ENCODE measurements around the gene SORD.

The SORD gene

DNA sequence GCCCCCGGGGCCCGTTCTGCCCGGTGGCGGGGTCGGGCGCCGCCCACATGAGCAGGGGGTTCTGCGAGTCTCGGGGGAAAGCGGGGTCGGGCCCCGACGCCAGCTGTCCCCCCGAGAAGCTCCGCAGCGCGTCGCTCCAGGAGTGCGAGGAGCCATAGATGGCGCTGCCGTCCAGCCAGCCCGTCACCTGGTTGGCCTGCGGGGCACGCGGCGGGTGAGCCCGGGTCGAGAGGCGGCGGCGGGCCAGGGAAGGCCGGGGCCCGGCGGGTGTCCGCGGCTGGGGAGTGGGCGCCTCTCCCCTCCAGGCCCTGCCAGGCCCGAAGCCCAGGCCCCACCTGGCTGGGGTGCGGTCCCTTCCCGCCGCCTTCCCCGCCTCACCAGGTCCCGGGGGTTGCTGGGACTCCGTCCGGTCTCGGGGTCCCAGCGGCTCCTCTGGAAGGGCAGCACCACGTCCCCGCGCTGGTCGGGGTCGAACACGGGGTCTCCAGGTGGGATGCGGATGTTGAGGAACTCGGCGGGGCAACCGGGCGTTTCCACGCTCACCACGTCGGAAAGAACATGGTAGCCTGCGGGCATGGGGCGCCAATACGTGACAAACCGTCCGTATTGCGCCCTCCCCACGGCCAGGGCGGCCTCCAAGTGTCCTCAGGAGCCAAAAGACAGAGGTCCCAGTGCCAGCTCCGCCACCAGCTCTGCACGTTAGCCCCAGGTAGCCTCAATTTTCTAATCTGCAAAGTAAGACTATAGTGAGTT lies 88.6 kb downstream of the SORD start:
- Histone ChIP-seq H2AFZ (ENCODE audit: low read depth, low read length) (no peak overlapping the region), H4K20me1 (ENCODE audit: insufficient read depth, low read length) (no peaks in the 10 kb centered on the region), H3K79me2 (ENCODE audit: insufficient read depth, low read length) (no peaks in the 10 kb centered on the region), H3K4me2 (ENCODE audit: insufficient read depth, low read length) (no peak overlapping the region), H3K36me3 (ENCODE audit: insufficient read depth, low read length) (no peaks in the 10 kb centered on the region), H3K4me3 (ENCODE audit: low read depth in 1 of 2, low read length in 2 of 2) (no peak overlapping the region), H3K9ac (ENCODE audit: low read depth, low read length) (no peak overlapping the region), H3K27me3 (ENCODE audit: insufficient read depth, low read length, poor library complexity) (no peaks in the 10 kb centered on the region), H3K27ac (ENCODE audit: low read length) (no peak overlapping the region), H3K4me1 (ENCODE audit: insufficient read depth, low read length) (no peaks in the 10 kb centered on the region), H3K9me3 (ENCODE audit: insufficient read depth, low read length, severe bottlenecking) (no peaks in the 10 kb centered on the region)
- no peak for TF ChIP-seq EZH2 (IDR thresholded peaks at IDR 0.05; ENCODE audit: borderline replicate concordance, low read depth, low read length, severe bottlenecking)
- ATAC-seq (ENCODE audit: insufficient read depth, low read depth) (no peak), DNase-seq (no peak)

- Histone ChIP-seq H3K4me3 (ENCODE audit: low read depth in 1 of 2, low read length in 2 of 2) (no peak overlapping the region), H3K27ac (ENCODE audit: low read length) (no peak overlapping the region), H3K36me3 (ENCODE audit: insufficient read depth, low read length) (no peaks in the 10 kb centered on the region), H4K20me1 (ENCODE audit: insufficient read depth, low read length) (no peaks in the 10 kb centered on the region), H3K4me1 (ENCODE audit: insufficient read depth, low read length) (no peaks in the 10 kb centered on the region), H2AFZ (ENCODE audit: low read depth, low read length) (no peak overlapping the region), H3K4me2 (ENCODE audit: insufficient read depth, low read length) (no peak overlapping the region), H3K9ac (ENCODE audit: low read depth, low read length) (no peak overlapping the region), H3K9me3 (ENCODE audit: insufficient read depth, low read length, severe bottlenecking) (no peaks in the 10 kb centered on the region), H3K79me2 (ENCODE audit: insufficient read depth, low read length) (no peaks in the 10 kb centered on the region), H3K27me3 (ENCODE audit: insufficient read depth, low read length, poor library complexity) (no peaks in the 10 kb centered on the region)
- DNase-seq (no peak), ATAC-seq (ENCODE audit: insufficient read depth, low read depth) (no peak)
- TF ChIP-seq CTCF (IDR thresholded peaks at IDR 0.05; ENCODE audit: borderline replicate concordance, extremely low read depth, low read length, poor library complexity, severe bottlenecking) = no peak
- TF ChIP-seq EZH2 (IDR thresholded peaks at IDR 0.05; ENCODE audit: borderline replicate concordance, low read depth, low read length, severe bottlenecking) = no peak
Measured at GRCh38 chr15:45112143-45112590, 89.2 kb downstream of the SORD start.

GRCh38 chr15:45112591-45113379 lies 89.8 kb downstream of the SORD start:
- no peak overlapping the region for H3K4me3 ChIP-seq (ENCODE audit: low read depth in 1 of 2, low read length in 2 of 2)
- no peaks in the 10 kb centered on the region for H4K20me1 ChIP-seq (ENCODE audit: insufficient read depth, low read length)
- no peak overlapping the region for H3K9ac ChIP-seq (ENCODE audit: low read depth, low read length)
- no peaks in the 10 kb centered on the region for H3K27me3 ChIP-seq (ENCODE audit: insufficient read depth, low read length, poor library complexity)
- H3K9me3 ChIP-seq (ENCODE audit: insufficient read depth, low read length, severe bottlenecking) = no peaks in the 10 kb centered on the region
- ATAC-seq (ENCODE audit: insufficient read depth, low read depth) (no peak), DNase-seq (no peak)
- no peaks in the 10 kb centered on the region for H3K79me2 ChIP-seq (ENCODE audit: insufficient read depth, low read length)
- TF ChIP-seq CTCF (IDR thresholded peaks at IDR 0.05; ENCODE audit: borderline replicate concordance, extremely low read depth, low read length, poor library complexity, severe bottlenecking) (no peak), EZH2 (IDR thresholded peaks at IDR 0.05; ENCODE audit: borderline replicate concordance, low read depth, low read length, severe bottlenecking) (no peak)
- peaks cover 1% of the 10 kb centered on the region; the same call in 1 of the 2 replicates for H3K4me1 ChIP-seq (ENCODE audit: insufficient read depth, low read length)
- no peak overlapping the region for H2AFZ ChIP-seq (ENCODE audit: low read depth, low read length)
- no peak overlapping the region for H3K4me2 ChIP-seq (ENCODE audit: insufficient read depth, low read length)
- no peaks in the 10 kb centered on the region for H3K36me3 ChIP-seq (ENCODE audit: insufficient read depth, low read length)
- H3K27ac ChIP-seq (ENCODE audit: low read length) = no peak overlapping the region
